ENCODE data around the gene ANGPT4. TPM values are rescaled to one million over a fixed set of nuclear protein-coding genes. Genes with fewer than 3 reads are reported as not detected.

ANGPT4 gene
- total RNA-seq, 2 experiments from 2014 or later, result not detected

DNA sequence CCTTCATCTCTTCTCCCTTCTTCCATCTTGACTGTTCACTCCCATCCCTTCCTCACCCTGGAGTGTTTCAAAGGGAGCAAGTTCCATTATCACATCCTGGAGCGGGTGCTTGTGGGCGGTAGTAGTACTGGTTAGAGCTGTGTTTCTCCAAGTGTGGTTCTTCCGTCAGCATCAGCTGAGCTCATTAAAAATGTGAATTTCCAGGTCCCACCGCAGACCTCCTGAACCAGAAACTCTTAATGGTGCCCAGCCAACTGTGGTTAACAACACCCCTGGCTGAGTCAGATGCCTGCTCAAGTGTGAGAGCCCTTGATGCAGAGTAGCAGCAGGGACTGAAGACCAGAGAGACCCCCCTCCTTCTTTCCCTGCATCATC is 24.4 kb downstream of the ANGPT4 start:
- ATAC-seq (ENCODE audit: poor library complexity), result no peak
- intact Hi-C loops (cut with DNase I, micrococcal nuclease), result no loop called here
- no peaks in the 10 kb centered on the region for H3K36me3 Mint-ChIP-seq (ENCODE audit: low read depth)
- no peaks in the 10 kb centered on the region for H3K4me1 ChIP-seq (ENCODE audit: insufficient read depth, low read length)
- H3K27me3 Mint-ChIP-seq, result peaks cover 9% of the 10 kb centered on the region
- H3K4me1 Mint-ChIP-seq (ENCODE audit: low read depth), result no peaks in the 10 kb centered on the region
- H3K27me3 ChIP-seq (ENCODE audit: control insufficient read depth in 1 of 2, insufficient read depth in 2 of 2, low read length in 2 of 2), result peaks cover 0 to 4% of the 10 kb centered on the region in 2 experiments
- no peak for TF ChIP-seq CTCF (IDR thresholded peaks at IDR 0.05)
- H3K9me3 Mint-ChIP-seq, result no peaks in the 10 kb centered on the region
- no peak overlapping the region for H3K4me3 ChIP-seq (ENCODE audit: low read length)
- H3K27ac Mint-ChIP-seq, result no peak overlapping the region
- H3K4me3 Mint-ChIP-seq, result no peak overlapping the region
- ChIA-PET CTCF (no interaction called here), POLR2A (no interaction called here)
- no peaks in the 10 kb centered on the region for H3K9me3 ChIP-seq (ENCODE audit: control insufficient read depth in 1 of 2, insufficient read depth in 1 of 2, low read length in 2 of 2)
- H3K27ac ChIP-seq (ENCODE audit: low read depth in 1 of 2, low read length in 2 of 2), result no peak overlapping the region
- DNase-seq, result no peak
- H3K36me3 ChIP-seq (ENCODE audit: insufficient read depth, low read length), result no peaks in the 10 kb centered on the region

DNA sequence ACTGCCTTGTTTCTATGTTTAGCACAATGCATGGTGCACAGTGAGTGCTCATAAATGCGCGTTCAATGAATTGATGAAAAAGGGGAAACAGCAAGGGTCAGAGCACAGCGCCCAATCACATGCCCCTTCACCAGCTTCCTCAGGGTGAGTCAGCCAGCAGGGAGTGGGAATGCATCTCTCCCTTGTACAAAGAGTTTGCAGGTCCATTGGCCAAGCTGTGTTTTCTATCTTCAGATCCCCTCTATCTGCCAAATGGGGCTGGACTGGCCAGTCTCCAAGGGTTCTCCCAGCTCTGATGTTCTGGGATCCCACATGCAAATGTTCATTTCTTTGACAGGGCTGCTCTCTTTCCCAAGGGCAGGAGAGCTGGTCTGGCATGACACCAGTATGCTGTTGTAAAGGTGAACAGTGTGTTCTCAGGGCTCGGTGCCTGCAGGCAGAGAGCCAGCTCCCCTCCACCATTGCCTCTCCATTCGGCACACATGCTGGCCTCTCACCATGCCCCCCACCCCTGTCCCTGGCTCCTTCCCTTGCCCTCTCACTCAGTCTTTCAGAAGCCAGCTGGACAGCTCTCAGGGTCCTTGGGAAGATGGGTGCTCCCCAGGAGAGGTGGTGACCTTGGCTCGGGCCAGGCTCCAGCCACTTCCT is 25.0 kb downstream of the ANGPT4 start:
- H3K4me1 ChIP-seq (ENCODE audit: insufficient read depth, low read length), result no peaks in the 10 kb centered on the region

GRCh38 chr20:890666-891057 is 25.5 kb downstream of the ANGPT4 start:
- Histone ChIP-seq H3K4me1 (ENCODE audit: insufficient read depth, low read length) (no peaks in the 10 kb centered on the region), H3K9me3 (ENCODE audit: control insufficient read depth in 1 of 2, insufficient read depth in 1 of 2, low read length in 2 of 2) (no peaks in the 10 kb centered on the region), H3K27ac (ENCODE audit: low read depth in 1 of 2, low read length in 2 of 2) (no peak overlapping the region), H3K27me3 (ENCODE audit: control insufficient read depth in 1 of 2, insufficient read depth in 2 of 2, low read length in 2 of 2) (peaks cover 0 to 4% of the 10 kb centered on the region in 2 experiments), H3K4me3 (ENCODE audit: low read length) (no peak overlapping the region), H3K36me3 (ENCODE audit: insufficient read depth, low read length) (no peaks in the 10 kb centered on the region)
- H3K27me3 Mint-ChIP-seq, result peaks cover 9% of the 10 kb centered on the region
- no peaks in the 10 kb centered on the region for H3K36me3 Mint-ChIP-seq (ENCODE audit: low read depth)
- no peak overlapping the region for H3K4me3 Mint-ChIP-seq
- no peak for ATAC-seq (ENCODE audit: poor library complexity)
- POLR2A ChIA-PET, result no interaction called here
- no peaks in the 10 kb centered on the region for H3K4me1 Mint-ChIP-seq (ENCODE audit: low read depth)
- intact Hi-C loops (cut with DNase I, micrococcal nuclease), result no loop called here
- CTCF ChIA-PET, result no interaction called here
- TF ChIP-seq CTCF (IDR thresholded peaks at IDR 0.05), result no peak
- no peaks in the 10 kb centered on the region for H3K9me3 Mint-ChIP-seq
- no peak overlapping the region for H3K27ac Mint-ChIP-seq
- DNase-seq, result no peak

More for the DNA sequence above, 25.0 kb downstream of the ANGPT4 start:
- Histone ChIP-seq H3K27me3 (ENCODE audit: control insufficient read depth in 1 of 2, insufficient read depth in 2 of 2, low read length in 2 of 2) (peaks cover 0 to 4% of the 10 kb centered on the region in 2 experiments), H3K27ac (ENCODE audit: low read depth in 1 of 2, low read length in 2 of 2) (no peak overlapping the region), H3K36me3 (ENCODE audit: insufficient read depth, low read length) (no peaks in the 10 kb centered on the region), H3K4me3 (ENCODE audit: low read length) (no peak overlapping the region), H3K9me3 (ENCODE audit: control insufficient read depth in 1 of 2, insufficient read depth in 1 of 2, low read length in 2 of 2) (no peaks in the 10 kb centered on the region)
- Mint-ChIP-seq H3K9me3 (no peaks in the 10 kb centered on the region), H3K4me1 (ENCODE audit: low read depth) (no peaks in the 10 kb centered on the region), H3K36me3 (ENCODE audit: low read depth) (no peaks in the 10 kb centered on the region), H3K27ac (no peak overlapping the region), H3K27me3 (peaks cover 9% of the 10 kb centered on the region), H3K4me3 (no peak overlapping the region)
- DNase-seq, result peak in 2 of 14 experiments; percentile 42 to 51
- ChIA-PET CTCF (no interaction called here), POLR2A (no interaction called here)
- no peak for TF ChIP-seq CTCF (IDR thresholded peaks at IDR 0.05)
- intact Hi-C loops (cut with DNase I, micrococcal nuclease), result no loop called here
- no peak for ATAC-seq (ENCODE audit: poor library complexity)

All from CD4-positive, alpha-beta T cell (primary cell).